H9 (cell line): ENCODE results near the gene DDC. TPM values are rescaled to one million over a fixed set of nuclear protein-coding genes. Genes with fewer than 3 reads are reported as not detected.

Experiments used
- DNase-seq: peaks from one replicate; pipeline ENCODE4 v3.0.0-alpha.2; 2017
- H2AFZ ChIP-seq: one replicate; pipeline ENCODE4 v1.6.1; 2013; ENCODE audit warnings: mild to moderate bottlenecking, low read length, control low read depth, moderate library complexity
- H2AK5ac ChIP-seq: 2 replicates; pipeline ENCODE4 v1.6.1; 2013; ENCODE audit warnings: low read length, control low read depth, mixed read lengths; ENCODE audit not compliant: insufficient read length
- H2BK120ac ChIP-seq: one replicate; pipeline ENCODE4 v1.6.1; 2013; ENCODE audit warnings: low read depth, mild to moderate bottlenecking, low read length, control low read depth, inconsistent platforms; ENCODE audit not compliant: poor library complexity, severe bottlenecking
- H2BK12ac ChIP-seq: 2 replicates; pipeline ENCODE4 v1.6.1; 2013; ENCODE audit warnings: low read length, control low read depth, mixed read lengths, low read depth; ENCODE audit not compliant: insufficient read length
- H2BK15ac ChIP-seq: 2 replicates; pipeline ENCODE4 v1.6.1; 2013; ENCODE audit warnings: low read depth, low read length, control low read depth
- H2BK20ac ChIP-seq: one replicate; pipeline ENCODE4 v1.6.1; 2013; ENCODE audit warnings: low read depth, mild to moderate bottlenecking, low read length, control low read depth, inconsistent platforms; ENCODE audit not compliant: poor library complexity, severe bottlenecking
- H2BK5ac ChIP-seq: 2 replicates; pipeline ENCODE4 v1.6.1; 2013; ENCODE audit warnings: low read length, control low read depth, mixed read lengths; ENCODE audit not compliant: insufficient read length
- H3K14ac ChIP-seq: 2 replicates; pipeline ENCODE4 v1.6.1; 2013; ENCODE audit warnings: low read length, control low read depth; ENCODE audit not compliant: insufficient read depth
- H3K18ac ChIP-seq: 2 replicates; pipeline ENCODE4 v1.6.1; 2013; ENCODE audit warnings: low read depth, mild to moderate bottlenecking, mixed read lengths, low read length, control low read depth; ENCODE audit not compliant: insufficient read length
- H3K23ac ChIP-seq: 2 replicates; pipeline ENCODE4 v1.6.1; 2013; ENCODE audit warnings: low read length, control low read depth, mixed read lengths, low read depth; ENCODE audit not compliant: insufficient read length
- H3K23me2 ChIP-seq: 2 replicates; pipeline ENCODE4 v1.6.1; 2013; ENCODE audit warnings: low read depth, mild to moderate bottlenecking, mixed read lengths, low read length, control low read depth; ENCODE audit not compliant: insufficient read length, poor library complexity, severe bottlenecking
- H3K27ac ChIP-seq: 2 replicates; pipeline ENCODE4 v1.5.1; 2013; ENCODE audit warnings: low read length, control low read depth, mixed read lengths, low read depth; ENCODE audit not compliant: insufficient read length
- H3K27me3 ChIP-seq: 2 replicates; pipeline ENCODE4 v1.6.1; 2013; ENCODE audit warnings: low read length, control low read depth, inconsistent platforms; ENCODE audit not compliant: insufficient read depth
- H3K4ac ChIP-seq: 2 replicates; pipeline ENCODE4 v1.6.1; 2013; ENCODE audit warnings: low read depth, mild to moderate bottlenecking, control low read depth, inconsistent platforms, low read length, moderate library complexity
- H3K4me1 ChIP-seq: 2 replicates; pipeline ENCODE4 v1.6.1; 2013; ENCODE audit warnings: low read length, control low read depth, inconsistent platforms; ENCODE audit not compliant: insufficient read depth
- H3K4me2 ChIP-seq: 2 replicates; pipeline ENCODE4 v1.6.1; 2013; ENCODE audit warnings: low read length, control low read depth, mixed read lengths; ENCODE audit not compliant: insufficient read length, insufficient read depth
- H3K56ac ChIP-seq: 2 replicates; pipeline ENCODE4 v1.6.1; 2013; ENCODE audit warnings: low read depth, mild to moderate bottlenecking, mixed read lengths, low read length, control low read depth; ENCODE audit not compliant: insufficient read length
- H3K79me1 ChIP-seq: 2 replicates; pipeline ENCODE4 v1.6.1; 2013; ENCODE audit warnings: low read depth, mild to moderate bottlenecking, moderate library complexity, low read length, control low read depth, inconsistent platforms; ENCODE audit not compliant: insufficient read depth, poor library complexity, severe bottlenecking
- H3K79me2 ChIP-seq: 2 replicates; pipeline ENCODE4 v1.6.1; 2013; ENCODE audit warnings: low read length, control low read depth, inconsistent platforms; ENCODE audit not compliant: insufficient read depth
- H3K9ac ChIP-seq: 2 replicates; pipeline ENCODE4 v1.6.1; 2013; ENCODE audit warnings: low read length, control low read depth, mixed read lengths; ENCODE audit not compliant: insufficient read length; ENCODE audit errors: extremely low read depth
- H3K9me3 ChIP-seq: one replicate; pipeline ENCODE4 v1.6.1; 2013; ENCODE audit warnings: low read depth, low read length, inconsistent platforms; ENCODE audit not compliant: control insufficient read depth
- H3T11ph ChIP-seq: one replicate; pipeline ENCODE4 v1.6.1; 2013; ENCODE audit warnings: mild to moderate bottlenecking, low read length, control low read depth, inconsistent platforms
- H4K20me1 ChIP-seq: one replicate; pipeline ENCODE4 v1.6.1; 2013; ENCODE audit not compliant: control insufficient read depth, insufficient read length, insufficient read depth
- H4K5ac ChIP-seq: 2 replicates; pipeline ENCODE4 v1.6.1; 2013; ENCODE audit warnings: low read depth, mild to moderate bottlenecking, mixed read lengths, low read length, control low read depth; ENCODE audit not compliant: insufficient read length
- H4K8ac ChIP-seq: replicated peaks from 2 replicates; pipeline ENCODE4 v1.6.1; 2013; ENCODE audit warnings: low read length, control low read depth, mixed read lengths, low read depth; ENCODE audit not compliant: insufficient read length
- H4K91ac ChIP-seq: 2 replicates; pipeline ENCODE4 v1.6.1; 2013; ENCODE audit warnings: low read depth, mild to moderate bottlenecking, moderate library complexity, mixed read lengths, low read length, control low read depth; ENCODE audit not compliant: insufficient read length
- H3K27ac Mint-ChIP-seq, 3 experiments: 2 replicates in 2 of 3; 3 replicates in 1 of 3; pipeline ENCODE4 v1.8.0; 2020 to 2021; ENCODE audit warnings: mixed read lengths in 3 of 3, mild to moderate bottlenecking in 1 of 3, moderate library complexity in 1 of 3
- H3K27me3 Mint-ChIP-seq: 2 replicates; pipeline ENCODE4 v1.8.0; 2021; ENCODE audit warnings: low read depth, mild to moderate bottlenecking, moderate library complexity, mixed read lengths
- H3K36me3 Mint-ChIP-seq, 3 experiments: 2 replicates in 2 of 3; 3 replicates in 1 of 3; pipeline ENCODE4 v1.8.0; 2020 to 2021; ENCODE audit warnings: low read depth in 3 of 3, mixed read lengths in 3 of 3; ENCODE audit not compliant: insufficient read depth in 1 of 3
- H3K4me1 Mint-ChIP-seq, 2 experiments: 2 replicates each; pipeline ENCODE4 v1.8.0; 2020; ENCODE audit warnings: mixed read lengths in 2 of 2
- H3K4me3 Mint-ChIP-seq, 2 experiments: 2 replicates in 1 of 2; 3 replicates in 1 of 2; pipeline ENCODE4 v1.8.0; 2020 to 2021; ENCODE audit warnings: mild to moderate bottlenecking in 2 of 2, mixed read lengths in 2 of 2, moderate library complexity in 1 of 2
- H3K9me3 Mint-ChIP-seq, 2 experiments: 2 replicates in 1 of 2; 3 replicates in 1 of 2; pipeline ENCODE4 v1.8.0; 2020; ENCODE audit warnings: mild to moderate bottlenecking in 2 of 2, mixed read lengths in 2 of 2, moderate library complexity in 1 of 2
- CTCF ChIP-seq: fragments of 200-600 bp; sonication (generic); conservative IDR thresholded peaks from 3 replicates; pipeline ENCODE4 v1.8.0; 2021; ENCODE audit warnings: antibody characterized with exemption, mild to moderate bottlenecking
- WGBS: extraction: QIAGEN DNeasy Blood & Tissue Kit; methylation state at CpG from one replicate; pipeline ENCODE4 v1.1.7; 2013; ENCODE audit warnings: missing lambda C conversion rate, low lambda C conversion rate, mixed read lengths; ENCODE audit not compliant: insufficient read length; ENCODE audit errors: extremely low coverage; 5-methylcytosine and 5-hydroxymethylcytosine counted together
- total RNA-seq: library from RNA; stranded (reverse); gene quantifications from 2 replicates; pipeline ENCODE4 v1.2.1, GENCODE V29; 2021

DDC gene
- total RNA-seq, 1 experiment from 2014 or later, result not detected

GRCh38 chr7:50446542-50446960, 118.7 kb downstream of the DDC start:
- Mint-ChIP-seq H3K36me3 (peaks cover 0 to 24% (median 20%) of the 10 kb centered on the region in 3 experiments; a peak in 5 of 7 replicates), H3K27ac (no peak overlapping the region; a peak in 1 of 7 replicates), H3K27me3 (peaks cover 7% of the 10 kb centered on the region), H3K9me3 (no peaks in the 10 kb centered on the region), H3K4me1 (peaks cover 9 to 12% of the 10 kb centered on the region in 2 experiments), H3K4me3 (no peak overlapping the region)
- no peak overlapping the region for H3K23ac ChIP-seq
- H3K79me1 ChIP-seq, result no peaks in the 10 kb centered on the region
- H3K18ac ChIP-seq, result no peak overlapping the region
- no peak overlapping the region for H2AFZ ChIP-seq
- H4K20me1 ChIP-seq, result no peaks in the 10 kb centered on the region
- no peak overlapping the region for H2BK120ac ChIP-seq
- H4K5ac ChIP-seq, result no peak overlapping the region
- no peak overlapping the region for H3T11ph ChIP-seq
- H3K27me3 ChIP-seq, result no peaks in the 10 kb centered on the region
- no peak overlapping the region for H3K56ac ChIP-seq
- H3K4me2 ChIP-seq, result no peak overlapping the region
- no peak overlapping the region for H3K27ac ChIP-seq
- TF ChIP-seq CTCF, result no peak
- no peak for DNase-seq
- H3K4me1 ChIP-seq, result no peaks in the 10 kb centered on the region; the same call in 1 of the 2 replicates
- H3K14ac ChIP-seq, result no peak overlapping the region
- peaks cover 9% of the 10 kb centered on the region for H3K23me2 ChIP-seq
- no peaks in the 10 kb centered on the region for H3K9me3 ChIP-seq
- H2AK5ac ChIP-seq, result no peak overlapping the region
- H2BK15ac ChIP-seq, result no peak overlapping the region
- no peak overlapping the region for H2BK5ac ChIP-seq
- H3K4ac ChIP-seq, result no peak overlapping the region
- H2BK12ac ChIP-seq, result no peak overlapping the region
- H3K9ac ChIP-seq, result no peak overlapping the region
- WGBS, result no CpG with 5 or more reads among the region's 4 CpGs
- no peak overlapping the region for H2BK20ac ChIP-seq
- no peaks in the 10 kb centered on the region for H3K79me2 ChIP-seq
- no peak overlapping the region for H4K91ac ChIP-seq
- H4K8ac ChIP-seq, result no peak overlapping the region
